Adipose tissue (tissue), 3 donors: ENCODE results near the gene TYR. TPM values are rescaled to one million over a fixed set of nuclear protein-coding genes. Genes with fewer than 3 reads are reported as not detected.
"Not testable (repeated sequence)": the region's sequence is repeated elsewhere in the genome, so short reads cannot be mapped to it uniquely, and the experiment has no call there.

Source experiments
- H3K27ac ChIP-seq: one replicate; pipeline ENCODE4 v1.5.1; 2013; ENCODE audit warnings: low read depth, low read length
- WGBS, 3 donors: extraction: QIAGEN DNeasy Blood & Tissue Kit; methylation state at CpG; one replicate each; pipeline ENCODE4 v1.1.7; 2013; 5-methylcytosine and 5-hydroxymethylcytosine counted together
- polyA plus RNA-seq, 3 donors: library from polyadenylated mRNA; stranded (reverse); fragments of 200-250 nt; gene quantifications; one replicate each; pipeline ENCODE4 v1.2.3, GENCODE V29; 2013
- donor health status: healthy with polysubstance abuse.
- donor health status: Bipolar disorder and iron deficiency.
- donor health status: healthy.

TYR gene
- polyA plus RNA-seq, 3 donors: not detected

- WGBS, 3 donors: 34 to 42% (median 37%) methylated on average over 1 of the region's 1 CpG
- not testable (repeated sequence) for H3K27ac ChIP-seq
Measured at GRCh38 chr11:89333704-89334103, 156.0 kb downstream of the TYR start.

- H3K27ac ChIP-seq: not testable (repeated sequence)
- WGBS, 3 donors: 38 to 83% (median 78%) methylated on average over 4 of the region's 4 CpGs
Measured at GRCh38 chr11:89337100-89337650, 159.5 kb downstream of the TYR start.

- not testable (repeated sequence) for H3K27ac ChIP-seq
- 35 to 46% (median 39%) methylated on average over 2 of the region's 2 CpGs for WGBS, 3 donors
Measured at GRCh38 chr11:89338073-89338472, 160.4 kb downstream of the TYR start.

- not testable (repeated sequence) for H3K27ac ChIP-seq
Measured at GRCh38 chr11:89340450-89340849, 162.8 kb downstream of the TYR start.

- H3K27ac ChIP-seq: not testable (repeated sequence)
- 53 to 58% (median 57%) methylated on average over 3 of the region's 3 CpGs for whole genome bisulfite sequencing, 3 donors
Measured at GRCh38 chr11:89342880-89343572, 165.4 kb downstream of the TYR start.

Other genes with a start within 250 kb of the TYR start
- under 1 TPM in 1 of 3 donors, not detected in 2; 0.01 TPM for gene GRM5, start 111.9 kb upstream of the TYR start, polyA plus RNA-seq